Activated CD4-positive, alpha-beta T cell treated with anti-CD3 and anti-CD28 coated beads for 36 hours (primary cell): Measurements from ENCODE around the gene GMCL2. TPM values are rescaled to one million over a fixed set of nuclear protein-coding genes. Genes with fewer than 3 reads are reported as not detected.

Source experiments
- ATAC-seq: fragments of 200-7000 bp; cut with Tn5 transposase; one replicate; pipeline ENCODE4 v1.10.0; 2021; ENCODE audit warnings: mild to moderate bottlenecking, moderate library complexity
- CTCF ChIA-PET: fragments of 350-600 bp; sonication (Branson Sonifier 250); formaldehyde crosslinking; loops from one replicate; lab custom pipeline; 2021; ENCODE audit warnings: antibody characterized with exemption; lab: Charles Lee
- POLR2A ChIA-PET: fragments of 350-600 bp; sonication (Branson Sonifier 250); formaldehyde crosslinking; loops from one replicate; lab custom pipeline; 2021; ENCODE audit warnings: antibody characterized with exemption, inconsistent platforms; lab: Charles Lee
- DNase-seq: peaks from one replicate; pipeline ENCODE4 v3.0.0-alpha.2; 2020
- H3K27ac Mint-ChIP-seq: one replicate; pipeline ENCODE4 v1.8.0; 2021; ENCODE audit warnings: mixed read lengths
- H3K27me3 Mint-ChIP-seq: one replicate; pipeline ENCODE4 v1.8.0; 2021; ENCODE audit warnings: mixed read lengths
- H3K36me3 Mint-ChIP-seq: one replicate; pipeline ENCODE4 v1.8.0; 2021; ENCODE audit warnings: low read depth, mixed read lengths
- H3K4me1 Mint-ChIP-seq: one replicate; pipeline ENCODE4 v1.8.0; 2021; ENCODE audit warnings: mixed read lengths
- H3K4me3 Mint-ChIP-seq: one replicate; pipeline ENCODE4 v1.8.0; 2021; ENCODE audit warnings: mild to moderate bottlenecking, moderate library complexity, mixed read lengths
- H3K9me3 Mint-ChIP-seq: one replicate; pipeline ENCODE4 v1.8.0; 2021; ENCODE audit warnings: low read depth, mixed read lengths
- intact Hi-C, 2 experiments: fragments of 100-400 bp; cut with DNase I in 1 of 2; cut with micrococcal nuclease in 1 of 2; formaldehyde crosslinking; loops; one replicate each; pipeline versions ENCODE4 v1.14.2 to v1.15.1; 2022 to 2024; cut with DNase I, micrococcal nuclease
- total RNA-seq, 2 experiments: library from RNA; stranded (reverse); gene quantifications; one replicate each; pipeline ENCODE4 v1.2.3, GENCODE V29; 2021

Gene GMCL2
- total RNA-seq, 2 experiments from 2014 or later, result not detected

DNA sequence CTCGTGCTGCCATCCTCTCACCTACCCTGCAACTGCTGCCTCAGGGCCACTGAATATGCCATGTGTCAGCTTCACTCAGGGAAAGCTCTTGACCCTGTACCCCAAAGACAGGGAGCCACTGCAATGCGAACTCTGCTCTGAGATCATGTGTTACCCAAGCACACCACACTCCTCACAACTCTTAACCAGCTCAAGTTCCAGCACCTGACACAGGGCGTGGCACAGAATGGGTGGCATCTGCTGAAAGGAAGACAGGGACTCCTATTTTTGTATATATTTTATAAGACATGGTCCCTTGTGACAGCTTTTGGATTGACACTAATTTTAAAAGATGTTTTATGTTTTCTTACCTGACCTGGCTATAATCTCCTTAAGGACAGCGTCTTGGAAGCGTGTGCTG, 34.7 kb upstream of the GMCL2 start:
- H3K4me1 Mint-ChIP-seq, result peaks cover 16% of the 10 kb centered on the region
- no peak for ATAC-seq
- ChIA-PET POLR2A (interaction anchor here (1.0 kb wide), 1 partner anchor 13 kb away, joined by 4 read pairs; no protein-coding TSS in a partner anchor), CTCF (no interaction called here)
- H3K4me3 Mint-ChIP-seq, result no peak overlapping the region
- no peaks in the 10 kb centered on the region for H3K27me3 Mint-ChIP-seq
- intact Hi-C loops, result no loop called here
- DNase-seq, result no peak
- H3K9me3 Mint-ChIP-seq, result no peaks in the 10 kb centered on the region
- peaks cover 48% of the 10 kb centered on the region for H3K36me3 Mint-ChIP-seq
- peak overlapping the region; percentile 71 for H3K27ac Mint-ChIP-seq

GRCh38 chr5:178221282-178221681, 34.1 kb upstream of the GMCL2 start:
- intact Hi-C loops, result no loop called here
- ATAC-seq (peak; percentile 8), DNase-seq (no peak)
- CTCF ChIA-PET, result no interaction called here
- Mint-ChIP-seq H3K4me1 (peaks cover 13% of the 10 kb centered on the region), H3K36me3 (peaks cover 50% of the 10 kb centered on the region), H3K4me3 (no peak overlapping the region), H3K27ac (peak overlapping the region; percentile 71), H3K27me3 (no peaks in the 10 kb centered on the region), H3K9me3 (no peaks in the 10 kb centered on the region)
- POLR2A ChIA-PET, result interaction anchor here (1.0 kb wide), 1 partner anchor 14 kb away, joined by 4 read pairs; no protein-coding TSS in a partner anchor

GRCh38 chr5:178218827-178219226, 31.7 kb upstream of the GMCL2 start:
- ChIA-PET CTCF (interaction anchor here (0.7 kb wide), 1 partner anchor 32 kb away, joined by 4 read pairs; no protein-coding TSS in a partner anchor), POLR2A (no interaction called here)
- Mint-ChIP-seq H3K27ac (no peak overlapping the region), H3K36me3 (peaks cover 49% of the 10 kb centered on the region), H3K4me3 (no peak overlapping the region), H3K4me1 (peaks cover 13% of the 10 kb centered on the region), H3K9me3 (no peaks in the 10 kb centered on the region), H3K27me3 (no peaks in the 10 kb centered on the region)
- DNase-seq, result no peak
- no peak for ATAC-seq
- intact Hi-C loops, result no loop called here

- intact Hi-C loops, result no loop called here
- DNase-seq, result no peak
- H3K4me1 Mint-ChIP-seq, result peaks cover 13% of the 10 kb centered on the region
- H3K4me3 Mint-ChIP-seq, result no peak overlapping the region
- H3K36me3 Mint-ChIP-seq, result peaks cover 49% of the 10 kb centered on the region
- CTCF ChIA-PET, result interaction anchor here (0.7 kb wide), 1 partner anchor 33 kb away, joined by 4 read pairs; no protein-coding TSS in a partner anchor
- no peaks in the 10 kb centered on the region for H3K27me3 Mint-ChIP-seq
- POLR2A ChIA-PET, result no interaction called here
- ATAC-seq, result no peak
- no peaks in the 10 kb centered on the region for H3K9me3 Mint-ChIP-seq
- no peak overlapping the region for H3K27ac Mint-ChIP-seq
Observed at GRCh38 chr5:178218237-178218776, 31.1 kb upstream of the GMCL2 start.

GRCh38 chr5:178216779-178217178, 29.6 kb upstream of the GMCL2 start:
- Mint-ChIP-seq H3K9me3 (no peaks in the 10 kb centered on the region), H3K36me3 (peaks cover 51% of the 10 kb centered on the region), H3K27me3 (no peaks in the 10 kb centered on the region), H3K4me3 (no peak overlapping the region), H3K27ac (no peak overlapping the region), H3K4me1 (peaks cover 12% of the 10 kb centered on the region)
- POLR2A ChIA-PET, result interaction anchor here (0.7 to 1.9 kb wide), 4 partner anchors 9 to 260 kb away, joined by 3 to 5 read pairs (median 5); partner anchors contain the start of gene HNRNPAB
- ATAC-seq (no peak), DNase-seq (no peak)
- intact Hi-C loops, result no loop called here
- CTCF ChIA-PET, result interaction anchor here (1.0 to 1.6 kb wide), 2 partner anchors 10 to 14 kb away, joined by 3 to 9 read pairs; no protein-coding TSS in a partner anchor

DNA sequence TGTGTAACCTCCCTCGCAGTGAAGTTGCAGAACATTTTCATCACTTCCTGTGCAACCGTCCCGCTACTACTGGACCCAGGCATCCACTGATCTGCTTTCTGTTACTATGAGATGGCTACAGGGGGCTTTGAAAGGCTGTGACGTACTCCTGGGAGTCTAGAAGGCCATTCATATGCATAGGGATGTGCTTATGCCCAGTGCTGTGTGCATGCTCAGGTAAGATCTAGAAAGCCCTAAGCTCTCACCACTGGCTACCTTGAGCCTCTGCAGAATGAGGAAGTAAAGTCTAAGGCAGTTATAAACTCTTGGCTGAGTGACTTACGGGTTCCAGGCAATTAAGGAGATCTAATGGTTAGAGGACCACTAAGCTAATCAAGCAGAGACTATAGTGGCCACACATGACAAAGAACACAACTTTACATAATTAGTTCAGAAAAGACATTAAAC, 28.9 kb upstream of the GMCL2 start:
- Mint-ChIP-seq H3K4me1 (peaks cover 5% of the 10 kb centered on the region), H3K27ac (peak overlapping the region; percentile 64), H3K27me3 (no peaks in the 10 kb centered on the region), H3K36me3 (peaks cover 51% of the 10 kb centered on the region), H3K4me3 (no peak overlapping the region), H3K9me3 (no peaks in the 10 kb centered on the region)
- intact Hi-C loops, result no loop called here
- ChIA-PET POLR2A (interaction anchor here (0.6 to 1.9 kb wide), 5 partner anchors 9 to 20 kb away, joined by 3 to 5 read pairs (median 5); partner anchors contain the start of gene HNRNPAB), CTCF (interaction anchor here (0.6 to 1.6 kb wide), 3 partner anchors 10 to 205 kb away, joined by 3 to 9 read pairs (median 3); no protein-coding TSS in a partner anchor)
- ATAC-seq (no peak), DNase-seq (no peak)

DNA sequence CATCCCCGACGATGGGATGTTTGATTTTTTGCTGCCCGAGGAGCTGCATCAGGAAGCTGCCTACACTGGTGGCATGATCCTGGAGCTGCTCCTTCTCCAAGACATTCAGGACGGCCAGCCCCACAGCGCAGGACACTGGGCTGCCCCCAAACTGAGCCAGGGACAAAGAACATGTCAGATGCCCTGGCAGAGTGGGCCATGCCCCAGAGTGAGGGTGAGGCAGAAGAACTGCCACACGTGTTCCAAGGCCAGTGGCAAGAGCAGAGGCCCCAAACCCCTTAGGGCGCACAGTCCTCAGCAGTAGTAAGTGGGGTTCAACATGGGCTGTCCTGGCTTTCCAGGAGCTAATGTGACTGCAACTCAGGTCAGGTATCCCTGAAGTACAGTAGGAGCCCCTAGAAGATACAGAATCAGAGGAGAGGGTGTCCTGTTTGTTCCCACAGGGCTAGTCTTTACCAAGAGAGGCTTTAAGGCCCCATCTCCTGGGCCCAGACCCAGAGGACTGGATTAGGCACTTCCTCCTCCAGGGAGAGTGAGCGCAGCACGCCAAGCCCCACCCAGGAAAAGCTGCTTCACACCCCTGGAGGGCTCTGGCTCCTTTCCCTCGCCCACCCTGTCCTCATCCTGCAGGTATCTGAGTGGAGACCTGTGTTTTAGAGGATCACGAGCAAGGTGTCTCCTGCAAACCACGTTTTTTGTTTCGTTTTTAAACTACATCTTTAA, 28.3 kb upstream of the GMCL2 start:
- no peaks in the 10 kb centered on the region for H3K9me3 Mint-ChIP-seq
- H3K36me3 Mint-ChIP-seq, result peaks cover 52% of the 10 kb centered on the region

DNA sequence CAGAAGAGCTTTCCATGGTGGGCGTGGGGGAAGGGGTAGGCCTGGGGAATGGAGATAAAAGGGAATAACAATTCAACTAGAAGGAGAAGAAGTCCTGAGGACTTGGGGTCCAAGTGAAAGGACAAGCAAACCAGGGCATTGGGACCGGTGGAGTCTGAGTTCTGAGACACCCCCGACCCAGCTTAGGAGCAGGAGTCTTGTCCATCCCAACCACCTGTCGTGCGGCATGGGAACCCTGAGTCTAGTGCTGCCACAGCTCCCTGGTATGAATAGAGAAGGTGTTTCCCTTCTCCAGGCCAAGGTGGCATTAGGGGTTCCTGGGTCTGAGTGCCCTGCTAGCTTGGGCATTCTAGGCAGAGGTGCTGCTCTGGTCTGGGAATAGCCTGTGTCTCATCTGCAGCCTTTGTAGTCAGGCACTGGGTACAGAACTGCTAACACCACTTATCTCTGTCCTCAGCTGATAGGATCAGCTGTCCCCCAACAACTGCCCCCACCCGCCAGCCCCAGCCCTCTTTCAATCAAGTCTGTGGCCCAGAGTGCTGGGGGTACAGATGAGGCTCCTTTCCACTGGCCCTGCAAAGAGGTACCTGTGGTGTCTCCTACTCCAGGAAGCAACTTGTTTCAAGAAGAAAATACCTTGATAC, 27.1 kb upstream of the GMCL2 start:
- Mint-ChIP-seq H3K27ac (peak overlapping the region; percentile 21), H3K9me3 (no peaks in the 10 kb centered on the region), H3K36me3 (peaks cover 58% of the 10 kb centered on the region), H3K4me3 (no peak overlapping the region), H3K27me3 (no peaks in the 10 kb centered on the region), H3K4me1 (peaks cover 3% of the 10 kb centered on the region)
- intact Hi-C loops, result no loop called here
- ChIA-PET CTCF (no interaction called here), POLR2A (interaction anchor here (0.6 to 2.2 kb wide), 3 partner anchors 10 to 91 kb away, joined by 4 to 14 read pairs (median 6); partner anchors contain the start of gene HNRNPAB)
- DNase-seq, result no peak
- ATAC-seq, result no peak

More for the DNA sequence above, 28.3 kb upstream of the GMCL2 start:
- POLR2A ChIA-PET, result interaction anchor here (0.6 to 2.2 kb wide), 6 partner anchors 8 to 19 kb away, joined by 3 to 14 read pairs (median 5); partner anchors contain the start of gene HNRNPAB
- Mint-ChIP-seq H3K27ac (no peak overlapping the region), H3K4me1 (no peaks in the 10 kb centered on the region), H3K4me3 (no peak overlapping the region), H3K27me3 (no peaks in the 10 kb centered on the region)
- CTCF ChIA-PET, result interaction anchor here (0.7 to 1.6 kb wide), 2 partner anchors 9 to 204 kb away, joined by 3 to 9 read pairs; no protein-coding TSS in a partner anchor
- intact Hi-C loops, result no loop called here
- DNase-seq (no peak), ATAC-seq (no peak)

GRCh38 chr5:178213748-178214151, 26.6 kb upstream of the GMCL2 start:
- intact Hi-C loops, result no loop called here
- Mint-ChIP-seq H3K36me3 (peaks cover 59% of the 10 kb centered on the region), H3K4me3 (no peak overlapping the region), H3K27ac (peak overlapping the region; percentile 21), H3K4me1 (peaks cover 3% of the 10 kb centered on the region), H3K27me3 (no peaks in the 10 kb centered on the region), H3K9me3 (no peaks in the 10 kb centered on the region)
- ATAC-seq (no peak), DNase-seq (no peak)
- CTCF ChIA-PET, result no interaction called here
- POLR2A ChIA-PET, result interaction anchor here (0.5 to 2.2 kb wide), 6 partner anchors 9 to 1389 kb away, joined by 3 to 14 read pairs (median 3); partner anchors contain the start of genes HNRNPAB and NHP2

DNA sequence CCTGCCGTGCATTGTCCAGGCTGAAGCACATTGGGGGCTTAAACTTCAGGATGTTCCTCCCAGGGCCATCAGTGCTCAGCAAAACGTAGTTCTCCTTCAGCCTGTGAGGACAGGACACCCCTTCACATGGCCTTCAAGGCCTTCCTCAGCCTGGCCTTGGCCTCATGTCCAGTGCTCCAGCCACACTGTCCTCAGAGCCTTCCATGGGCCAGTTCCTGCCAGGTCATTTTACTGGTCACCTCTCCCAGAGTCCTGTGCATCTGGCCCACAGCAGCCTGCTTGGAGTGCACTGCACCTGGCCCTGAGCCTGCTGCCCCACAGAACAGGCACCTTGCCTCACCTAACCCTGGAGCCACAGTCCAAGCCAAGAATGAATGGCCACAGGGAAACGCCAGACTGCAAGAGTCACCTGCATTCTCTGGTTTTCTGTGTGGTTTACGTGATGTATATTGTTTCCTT, 25.9 kb upstream of the GMCL2 start:
- no peak for ATAC-seq

More for the DNA sequence above, 25.9 kb upstream of the GMCL2 start:
- Mint-ChIP-seq H3K36me3 (peaks cover 61% of the 10 kb centered on the region), H3K9me3 (no peaks in the 10 kb centered on the region), H3K27ac (no peak overlapping the region), H3K27me3 (no peaks in the 10 kb centered on the region), H3K4me1 (peaks cover 7% of the 10 kb centered on the region), H3K4me3 (no peak overlapping the region)
- CTCF ChIA-PET, result no interaction called here
- no peak for DNase-seq
- intact Hi-C loops, result no loop called here
- POLR2A ChIA-PET, result interaction anchor here (0.5 to 1.4 kb wide), 5 partner anchors 9 to 1388 kb away, joined by 3 to 6 read pairs (median 3); partner anchors contain the start of genes HNRNPAB and NHP2
